HG02981 (cell line): ENCODE results near the gene AP2A2.

Source experiments
- ATAC-seq: cut with Tn5 transposase; IDR thresholded peaks from one replicate; pipeline ENCODE4 v1.9.1; 2021; ENCODE audit warnings: mild to moderate bottlenecking, moderate library complexity; ENCODE audit not compliant: unreplicated experiment

The AP2A2 gene

GRCh38 chr11:1026641-1027482, 101.2 kb downstream of the AP2A2 start:
- no peak for ATAC-seq

- ATAC-seq = no peak
Observed at GRCh38 chr11:1027483-1028290, 102.0 kb downstream of the AP2A2 start.

GRCh38 chr11:1028291-1028540, 102.5 kb downstream of the AP2A2 start:
- no peak for ATAC-seq

- ATAC-seq = no peak
Observed at GRCh38 chr11:1028616-1029015, 102.9 kb downstream of the AP2A2 start.

- no peak for ATAC-seq
Observed at GRCh38 chr11:1029051-1029450, 103.4 kb downstream of the AP2A2 start.

GRCh38 chr11:1029654-1030053, 104.0 kb downstream of the AP2A2 start:
- ATAC-seq = no peak

GRCh38 chr11:1030086-1030485, 104.4 kb downstream of the AP2A2 start:
- ATAC-seq = no peak

- no peak for ATAC-seq
Observed at GRCh38 chr11:1030556-1030955, 104.9 kb downstream of the AP2A2 start.

- ATAC-seq = no peak
Observed at GRCh38 chr11:1031121-1031899, 105.6 kb downstream of the AP2A2 start.

GRCh38 chr11:1032310-1032891, 106.7 kb downstream of the AP2A2 start:
- no peak for ATAC-seq

- no peak for ATAC-seq
Observed at GRCh38 chr11:1033016-1033798, 107.5 kb downstream of the AP2A2 start.

- ATAC-seq = no peak
Observed at GRCh38 chr11:1034001-1034400, 108.3 kb downstream of the AP2A2 start.

- ATAC-seq = no peak
Observed at GRCh38 chr11:1034456-1035295, 109.0 kb downstream of the AP2A2 start.

- ATAC-seq = no peak
Observed at GRCh38 chr11:1035577-1036283, 110.1 kb downstream of the AP2A2 start.

GRCh38 chr11:1036303-1036923, 110.7 kb downstream of the AP2A2 start, which contains the start of gene MUC6:
Gene MUC6 (minus strand): TSS chr11:1036718. CDS start chr11:1036655, 63 bp downstream.
- ATAC-seq = no peak

- no peak for ATAC-seq
Observed at GRCh38 chr11:1036931-1037330, 111.3 kb downstream of the AP2A2 start.

- ATAC-seq = no peak
Observed at GRCh38 chr11:1037506-1038055, 111.9 kb downstream of the AP2A2 start.

- ATAC-seq = no peak
Observed at GRCh38 chr11:1038361-1038760, 112.7 kb downstream of the AP2A2 start.
